Stimulated activated naive CD8-positive, alpha-beta T cell treated with anti-CD3 and anti-CD28 coated beads, Interleukin-15, amount 100 ng/mL, for 72 hours (primary cell): Measurements from ENCODE around the gene SREBF2.

ENCODE experiments used
- ATAC-seq: fragments of 150-1000 bp; cut with Tn5 transposase; 2 replicates; pipeline ENCODE4 v1.10.0; 2021; ENCODE audit warnings: mild to moderate bottlenecking, moderate library complexity
- DNase-seq, 2 donors: peaks; one replicate each; pipeline ENCODE4 v3.0.0; 2021 to 2022
- H3K27ac Mint-ChIP-seq, 2 donors: one replicate each; pipeline ENCODE4 v1.8.0; 2022; ENCODE audit warnings: mild to moderate bottlenecking in 2 of 2, mixed read lengths in 2 of 2, moderate library complexity in 2 of 2
- H3K27me3 Mint-ChIP-seq: one replicate; pipeline ENCODE4 v1.8.0; 2022; ENCODE audit warnings: mixed read lengths
- H3K4me1 Mint-ChIP-seq: one replicate; pipeline ENCODE4 v1.8.0; 2022; ENCODE audit warnings: mild to moderate bottlenecking, mixed read lengths
- H3K4me3 Mint-ChIP-seq, 2 donors: one replicate each; pipeline ENCODE4 v1.8.0; 2022; ENCODE audit warnings: mild to moderate bottlenecking in 2 of 2, mixed read lengths in 2 of 2, moderate library complexity in 1 of 2
- H3K9me3 Mint-ChIP-seq, 2 donors: one replicate each; pipeline ENCODE4 v1.8.0; 2022; ENCODE audit warnings: mixed read lengths in 2 of 2

Gene SREBF2

GRCh38 chr22:41816241-41816640, 16.7 kb upstream of the SREBF2 start:
- Mint-ChIP-seq H3K27me3 (no peaks in the 10 kb centered on the region), H3K4me3 (no peak overlapping the region), H3K27ac (no peak overlapping the region), H3K4me1 (peaks cover 4% of the 10 kb centered on the region), H3K9me3 (no peaks in the 10 kb centered on the region)
- ATAC-seq (no peak), DNase-seq (no peak)

- Mint-ChIP-seq H3K27ac (no peak overlapping the region), H3K4me1 (peaks cover 10% of the 10 kb centered on the region), H3K4me3 (no peak overlapping the region), H3K9me3 (no peaks in the 10 kb centered on the region), H3K27me3 (no peaks in the 10 kb centered on the region)
- DNase-seq (no peak), ATAC-seq (no peak)
These were observed 16.0 kb upstream of the SREBF2 start for GRCh38 chr22:41816871-41817270.

GRCh38 chr22:41818011-41818410, 14.9 kb upstream of the SREBF2 start:
- no peak overlapping the region for H3K27ac Mint-ChIP-seq
- no peak overlapping the region for H3K4me3 Mint-ChIP-seq
- peaks cover 21% of the 10 kb centered on the region for H3K4me1 Mint-ChIP-seq
- no peaks in the 10 kb centered on the region for H3K9me3 Mint-ChIP-seq
- no peak for DNase-seq
- no peak for ATAC-seq
- no peaks in the 10 kb centered on the region for H3K27me3 Mint-ChIP-seq

GRCh38 chr22:41818596-41818995, 14.3 kb upstream of the SREBF2 start:
- Mint-ChIP-seq H3K27ac (no peak overlapping the region), H3K4me3 (no peak overlapping the region), H3K9me3 (no peaks in the 10 kb centered on the region), H3K4me1 (peaks cover 23% of the 10 kb centered on the region), H3K27me3 (no peaks in the 10 kb centered on the region)
- ATAC-seq (no peak), DNase-seq (no peak)

- no peak overlapping the region for H3K27ac Mint-ChIP-seq
- no peaks in the 10 kb centered on the region for H3K9me3 Mint-ChIP-seq
- peaks cover 27% of the 10 kb centered on the region for H3K4me1 Mint-ChIP-seq
- ATAC-seq = no peak
- no peak overlapping the region for H3K4me3 Mint-ChIP-seq
- no peak for DNase-seq
- no peaks in the 10 kb centered on the region for H3K27me3 Mint-ChIP-seq
These were observed 13.6 kb upstream of the SREBF2 start for GRCh38 chr22:41819257-41819656.

- no peak overlapping the region for H3K27ac Mint-ChIP-seq
- DNase-seq (no peak), ATAC-seq (no peak)
- H3K9me3 Mint-ChIP-seq = no peaks in the 10 kb centered on the region
- H3K27me3 Mint-ChIP-seq = no peaks in the 10 kb centered on the region
- no peak overlapping the region for H3K4me3 Mint-ChIP-seq
- peaks cover 33% of the 10 kb centered on the region for H3K4me1 Mint-ChIP-seq
These were observed 12.5 kb upstream of the SREBF2 start for GRCh38 chr22:41820447-41820846.

- H3K4me3 Mint-ChIP-seq = no peak overlapping the region
- H3K4me1 Mint-ChIP-seq = peaks cover 29% of the 10 kb centered on the region
- H3K27ac Mint-ChIP-seq = peak overlapping the region in 1 of 2 donors; percentile 75
- ATAC-seq = no peak
- no peaks in the 10 kb centered on the region for H3K9me3 Mint-ChIP-seq
- H3K27me3 Mint-ChIP-seq = no peaks in the 10 kb centered on the region
- no peak for DNase-seq
These were observed 11.2 kb upstream of the SREBF2 start for GRCh38 chr22:41821471-41822316.

GRCh38 chr22:41822317-41823057, 10.4 kb upstream of the SREBF2 start:
- ATAC-seq (peak; percentile 99), DNase-seq (peak; percentile 52 to 63)
- Mint-ChIP-seq H3K27me3 (no peaks in the 10 kb centered on the region), H3K9me3 (no peaks in the 10 kb centered on the region), H3K27ac (peak overlapping the region in 1 of 2 donors; percentile 75), H3K4me1 (peaks cover 36% of the 10 kb centered on the region), H3K4me3 (no peak overlapping the region)

GRCh38 chr22:41823797-41824196, 9.1 kb upstream of the SREBF2 start:
- Mint-ChIP-seq H3K4me3 (no peak overlapping the region), H3K4me1 (peaks cover 47% of the 10 kb centered on the region), H3K27ac (peak overlapping the region in 1 of 2 donors; percentile 92), H3K27me3 (no peaks in the 10 kb centered on the region), H3K9me3 (no peaks in the 10 kb centered on the region)
- DNase-seq = no peak
- ATAC-seq = no peak

- ATAC-seq (no peak), DNase-seq (no peak)
- H3K27ac Mint-ChIP-seq = no peak overlapping the region
- no peaks in the 10 kb centered on the region for H3K9me3 Mint-ChIP-seq
- H3K4me3 Mint-ChIP-seq = no peak overlapping the region
- H3K4me1 Mint-ChIP-seq = peaks cover 47% of the 10 kb centered on the region
- H3K27me3 Mint-ChIP-seq = no peaks in the 10 kb centered on the region
These were observed 7.5 kb upstream of the SREBF2 start for GRCh38 chr22:41825376-41825775.

GRCh38 chr22:41826021-41826420, 6.9 kb upstream of the SREBF2 start:
- no peaks in the 10 kb centered on the region for H3K9me3 Mint-ChIP-seq

GRCh38 chr22:41826430-41827383, 6.2 kb upstream of the SREBF2 start:
- Mint-ChIP-seq H3K9me3 (no peaks in the 10 kb centered on the region), H3K27me3 (no peaks in the 10 kb centered on the region), H3K4me3 (no peak overlapping the region), H3K4me1 (peaks cover 51% of the 10 kb centered on the region), H3K27ac (no peak overlapping the region)
- DNase-seq = no peak
- ATAC-seq = no peak

More at GRCh38 chr22:41826021-41826420, 6.9 kb upstream of the SREBF2 start:
- Mint-ChIP-seq H3K4me1 (peaks cover 48% of the 10 kb centered on the region), H3K27me3 (no peaks in the 10 kb centered on the region), H3K4me3 (no peak overlapping the region), H3K27ac (no peak overlapping the region)
- no peak for DNase-seq
- no peak for ATAC-seq

- H3K27me3 Mint-ChIP-seq = no peaks in the 10 kb centered on the region
- DNase-seq (no peak), ATAC-seq (no peak)
- H3K9me3 Mint-ChIP-seq = no peaks in the 10 kb centered on the region
- peaks cover 50% of the 10 kb centered on the region for H3K4me1 Mint-ChIP-seq
- no peak overlapping the region for H3K27ac Mint-ChIP-seq
- H3K4me3 Mint-ChIP-seq = no peak overlapping the region
These were observed 5.2 kb upstream of the SREBF2 start for GRCh38 chr22:41827671-41828070.

- peak overlapping the region in 1 of 2 donors; percentile 2 for H3K27ac Mint-ChIP-seq
- H3K9me3 Mint-ChIP-seq = no peaks in the 10 kb centered on the region
- no peaks in the 10 kb centered on the region for H3K27me3 Mint-ChIP-seq
- peaks cover 46% of the 10 kb centered on the region for H3K4me1 Mint-ChIP-seq
- H3K4me3 Mint-ChIP-seq = no peak overlapping the region
- no peak for DNase-seq
- no peak for ATAC-seq
These were observed 4.4 kb upstream of the SREBF2 start for GRCh38 chr22:41828516-41828915.

GRCh38 chr22:41830174-41830573, 2.7 kb upstream of the SREBF2 start:
- Mint-ChIP-seq H3K27ac (no peak overlapping the region), H3K27me3 (no peaks in the 10 kb centered on the region)

More at GRCh38 chr22:41830174-41830573, 2.7 kb upstream of the SREBF2 start:
- ATAC-seq (no peak), DNase-seq (no peak)
- Mint-ChIP-seq H3K4me1 (peaks cover 48% of the 10 kb centered on the region), H3K4me3 (no peak overlapping the region), H3K9me3 (no peaks in the 10 kb centered on the region)
